ENCODE measurements around the gene RAB42. TPM values are rescaled to one million over a fixed set of nuclear protein-coding genes. Genes with fewer than 3 reads are reported as not detected.

The RAB42 gene
- total and polyA plus RNA-seq, 4 donors = 1.1 to 4.3 (median 2.9) TPM

GRCh38 chr1:28613175-28613574 lies 21.1 kb downstream of the RAB42 start:
- 92 to 93% methylated on average over 5 of the region's 5 CpGs for WGBS, 2 donors
- intact Hi-C loops (cut with DNase I) = no loop called here
- peaks cover 0 to 5% of the 10 kb centered on the region in 2 donors for H3K36me3 ChIP-seq (ENCODE audit: control insufficient read depth in 1 of 2, insufficient read depth in 2 of 2, low read length in 1 of 2)

GRCh38 chr1:28631713-28632112 lies 39.6 kb downstream of the RAB42 start:
- DNase-seq (no peak), ATAC-seq (ENCODE audit: low FRiP score) (no peak)
- Histone ChIP-seq H3K4me1 (ENCODE audit: control insufficient read depth in 1 of 2, insufficient read depth in 2 of 2, low read length in 2 of 2) (no peaks in the 10 kb centered on the region), H3K36me3 (ENCODE audit: control insufficient read depth in 1 of 2, insufficient read depth in 2 of 2, low read length in 1 of 2) (no peaks in the 10 kb centered on the region), H3K4me3 (ENCODE audit: low read length in 2 of 2) (no peak overlapping the region), H3K27ac (ENCODE audit: low read depth in 1 of 2, low read length in 2 of 2) (no peak overlapping the region), H3K9me3 (ENCODE audit: control insufficient read depth, low read length) (no peaks in the 10 kb centered on the region), H3K27me3 (ENCODE audit: control insufficient read depth in 1 of 2, insufficient read depth in 2 of 2, low read length in 1 of 2) (no peaks in the 10 kb centered on the region)
- WGBS, 2 donors = 90 to 93% methylated on average over 1 of the region's 1 CpG
- intact Hi-C loops (cut with DNase I) = no loop called here

More at GRCh38 chr1:28613175-28613574, 21.1 kb downstream of the RAB42 start:
- Histone ChIP-seq H3K27ac (ENCODE audit: low read depth in 1 of 2, low read length in 2 of 2) (no peak overlapping the region), H3K4me3 (ENCODE audit: low read length in 2 of 2) (no peak overlapping the region), H3K27me3 (ENCODE audit: control insufficient read depth in 1 of 2, insufficient read depth in 2 of 2, low read length in 1 of 2) (no peaks in the 10 kb centered on the region), H3K4me1 (ENCODE audit: control insufficient read depth in 1 of 2, insufficient read depth in 2 of 2, low read length in 2 of 2) (no peaks in the 10 kb centered on the region), H3K9me3 (ENCODE audit: control insufficient read depth, low read length) (no peaks in the 10 kb centered on the region)
- ATAC-seq (ENCODE audit: low FRiP score) (no peak), DNase-seq (no peak)

- intact Hi-C loops (cut with DNase I) = no loop called here
- no peaks in the 10 kb centered on the region for H3K27me3 ChIP-seq (ENCODE audit: control insufficient read depth in 1 of 2, insufficient read depth in 2 of 2, low read length in 1 of 2)
These were observed 40.5 kb downstream of the RAB42 start for GRCh38 chr1:28632560-28632959.

GRCh38 chr1:28640766-28641165 lies 48.7 kb downstream of the RAB42 start:
- ATAC-seq (ENCODE audit: low FRiP score) = no peak
- DNase-seq = no peak
- no peak overlapping the region for H3K27ac ChIP-seq (ENCODE audit: low read depth in 1 of 2, low read length in 2 of 2)
- intact Hi-C loops (cut with DNase I) = loop anchor here (5.0 to 10.0 kb wide), 2 partner anchors 234 to 542 kb away; partner anchors contain the start of gene SRSF4 (in 1 of the 2)
- H3K36me3 ChIP-seq (ENCODE audit: control insufficient read depth in 1 of 2, insufficient read depth in 2 of 2, low read length in 1 of 2) = no peaks in the 10 kb centered on the region
- no peaks in the 10 kb centered on the region for H3K9me3 ChIP-seq (ENCODE audit: control insufficient read depth, low read length)
- H3K27me3 ChIP-seq (ENCODE audit: control insufficient read depth in 1 of 2, insufficient read depth in 2 of 2, low read length in 1 of 2) = no peaks in the 10 kb centered on the region
- 88 to 89% methylated on average over 1 of the region's 1 CpG for WGBS, 2 donors
- no peaks in the 10 kb centered on the region for H3K4me1 ChIP-seq (ENCODE audit: control insufficient read depth in 1 of 2, insufficient read depth in 2 of 2, low read length in 2 of 2)
- H3K4me3 ChIP-seq (ENCODE audit: low read length in 2 of 2) = no peak overlapping the region

More at GRCh38 chr1:28632560-28632959, 40.5 kb downstream of the RAB42 start:
- H3K36me3 ChIP-seq (ENCODE audit: control insufficient read depth in 1 of 2, insufficient read depth in 2 of 2, low read length in 1 of 2) = no peaks in the 10 kb centered on the region
- WGBS, 2 donors = 96 to 97% methylated on average over 4 of the region's 4 CpGs
- H3K4me3 ChIP-seq (ENCODE audit: low read length in 2 of 2) = no peak overlapping the region
- H3K27ac ChIP-seq (ENCODE audit: low read depth in 1 of 2, low read length in 2 of 2) = no peak overlapping the region
- DNase-seq (no peak), ATAC-seq (ENCODE audit: low FRiP score) (no peak)
- H3K9me3 ChIP-seq (ENCODE audit: control insufficient read depth, low read length) = no peaks in the 10 kb centered on the region
- no peaks in the 10 kb centered on the region for H3K4me1 ChIP-seq (ENCODE audit: control insufficient read depth in 1 of 2, insufficient read depth in 2 of 2, low read length in 2 of 2)

- H3K27me3 ChIP-seq (ENCODE audit: control insufficient read depth in 1 of 2, insufficient read depth in 2 of 2, low read length in 1 of 2) = no peaks in the 10 kb centered on the region
- WGBS, 2 donors = 0 to 1% methylated on average over 26 of the region's 26 CpGs
- no peaks in the 10 kb centered on the region for H3K36me3 ChIP-seq (ENCODE audit: control insufficient read depth in 1 of 2, insufficient read depth in 2 of 2, low read length in 1 of 2)
- no peak for DNase-seq
- peak; percentile 46 for ATAC-seq (ENCODE audit: low FRiP score)
- no peaks in the 10 kb centered on the region for H3K4me1 ChIP-seq (ENCODE audit: control insufficient read depth in 1 of 2, insufficient read depth in 2 of 2, low read length in 2 of 2)
- peak overlapping the region; percentile 23 to 89 for H3K27ac ChIP-seq (ENCODE audit: low read depth in 1 of 2, low read length in 2 of 2)
- intact Hi-C loops (cut with DNase I) = loop anchor here (5.0 to 10.0 kb wide), 2 partner anchors 233 to 540 kb away; partner anchors contain the start of gene SRSF4 (in 1 of the 2)
- H3K9me3 ChIP-seq (ENCODE audit: control insufficient read depth, low read length) = no peaks in the 10 kb centered on the region
- H3K4me3 ChIP-seq (ENCODE audit: low read length in 2 of 2) = peak overlapping the region; percentile 34 to 90
These were observed 50.2 kb downstream of the RAB42 start for GRCh38 chr1:28642056-28642846.

- H3K4me3 ChIP-seq (ENCODE audit: low read length in 2 of 2) = peak within 1 kb of the TSS; percentile 56 to 92
- H3K27me3 ChIP-seq (ENCODE audit: control insufficient read depth in 1 of 2, insufficient read depth in 2 of 2, low read length in 1 of 2) = no peaks in the 10 kb centered on the region
- DNase-seq (peak; percentile 94 to 96), ATAC-seq (ENCODE audit: low FRiP score) (peak; percentile 98)
- no peaks in the 10 kb centered on the region for H3K9me3 ChIP-seq (ENCODE audit: control insufficient read depth, low read length)
- WGBS, 2 donors = 1% methylated on average over 49 of the region's 49 CpGs
- peak within 1 kb of the TSS; percentile 74 to 94 for H3K27ac ChIP-seq (ENCODE audit: low read depth in 1 of 2, low read length in 2 of 2)
- H3K4me1 ChIP-seq (ENCODE audit: control insufficient read depth in 1 of 2, insufficient read depth in 2 of 2, low read length in 2 of 2) = no peaks in the 10 kb centered on the region
- intact Hi-C loops (cut with DNase I) = loop anchor here (5.0 to 10.0 kb wide), 2 partner anchors 232 to 539 kb away; partner anchors contain the start of gene SRSF4 (in 1 of the 2)
- no peaks in the 10 kb centered on the region for H3K36me3 ChIP-seq (ENCODE audit: control insufficient read depth in 1 of 2, insufficient read depth in 2 of 2, low read length in 1 of 2)
These were observed 51.0 kb downstream of the RAB42 start, which contains the start of gene TAF12 for GRCh38 chr1:28642847-28643635. TAF12 (minus strand) TSS chr1:28643067; CDS start chr1:28622081, 20,986 bp downstream.

- Histone ChIP-seq H3K27me3 (ENCODE audit: control insufficient read depth in 1 of 2, insufficient read depth in 2 of 2, low read length in 1 of 2) (no peaks in the 10 kb centered on the region), H3K9me3 (ENCODE audit: control insufficient read depth, low read length) (no peaks in the 10 kb centered on the region), H3K36me3 (ENCODE audit: control insufficient read depth in 1 of 2, insufficient read depth in 2 of 2, low read length in 1 of 2) (no peaks in the 10 kb centered on the region), H3K4me3 (ENCODE audit: low read length in 2 of 2) (no peak overlapping the region), H3K4me1 (ENCODE audit: control insufficient read depth in 1 of 2, insufficient read depth in 2 of 2, low read length in 2 of 2) (no peaks in the 10 kb centered on the region), H3K27ac (ENCODE audit: low read depth in 1 of 2, low read length in 2 of 2) (peak overlapping the region in 1 of 2 donors; percentile 37)
- intact Hi-C loops (cut with DNase I) = loop anchor here (5.0 to 10.0 kb wide), 2 partner anchors 230 to 538 kb away; partner anchors contain the start of gene SRSF4 (in 1 of the 2)
- DNase-seq = no peak
- 86 to 91% methylated on average over 3 of the region's 3 CpGs for WGBS, 2 donors
- no peak for ATAC-seq (ENCODE audit: low FRiP score)
These were observed 52.4 kb downstream of the RAB42 start for GRCh38 chr1:28644494-28644893.
